Neutrophil (primary cell): Measurements from ENCODE around the gene C6orf58.

ENCODE experiments used
- H3K27ac ChIP-seq: fragments of 200-600 bp; sonication (generic); 2 replicates; pipeline ENCODE4 v1.5.1; 2016; ENCODE audit warnings: mild to moderate bottlenecking, moderate library complexity
- H3K27me3 ChIP-seq: fragments of 200-600 bp; sonication (generic); 2 replicates; pipeline ENCODE4 v1.6.0; 2016; ENCODE audit warnings: mild to moderate bottlenecking
- H3K36me3 ChIP-seq: fragments of 200-600 bp; sonication (generic); 2 replicates; pipeline ENCODE4 v1.5.1; 2017
- H3K4me1 ChIP-seq, 2 experiments: fragments of 200-600 bp in 1 of 2; sonication (generic) in 1 of 2; 1 replicate in 1 of 2; 2 replicates in 1 of 2; pipeline versions ENCODE4 v1.5.1 to v1.6.1; 2013 to 2016; ENCODE audit warnings: low read depth in 1 of 2, low read length in 1 of 2, mild to moderate bottlenecking in 1 of 2, moderate library complexity in 1 of 2; ENCODE audit not compliant: control insufficient read depth in 1 of 2, insufficient read depth in 1 of 2
- H3K4me3 ChIP-seq, 2 experiments: fragments of 200-600 bp in 1 of 2; sonication (generic) in 1 of 2; 1 replicate in 1 of 2; 2 replicates in 1 of 2; pipeline ENCODE4 v1.5.1; 2013 to 2016; ENCODE audit warnings: low read depth in 1 of 2, low read length in 1 of 2, mild to moderate bottlenecking in 1 of 2, moderate library complexity in 1 of 2
- H3K9me3 ChIP-seq: fragments of 200-600 bp; sonication (generic); 2 replicates; pipeline ENCODE4 v1.5.1; 2016
- TF ChIP-seq, protein P1 (sequence below): fragments of 200-600 bp; sonication (generic); IDR thresholded peaks from 2 replicates; pipeline ENCODE4 v1.5.1; 2016; ENCODE audit warnings: antibody characterized with exemption

C6orf58 gene

DNA sequence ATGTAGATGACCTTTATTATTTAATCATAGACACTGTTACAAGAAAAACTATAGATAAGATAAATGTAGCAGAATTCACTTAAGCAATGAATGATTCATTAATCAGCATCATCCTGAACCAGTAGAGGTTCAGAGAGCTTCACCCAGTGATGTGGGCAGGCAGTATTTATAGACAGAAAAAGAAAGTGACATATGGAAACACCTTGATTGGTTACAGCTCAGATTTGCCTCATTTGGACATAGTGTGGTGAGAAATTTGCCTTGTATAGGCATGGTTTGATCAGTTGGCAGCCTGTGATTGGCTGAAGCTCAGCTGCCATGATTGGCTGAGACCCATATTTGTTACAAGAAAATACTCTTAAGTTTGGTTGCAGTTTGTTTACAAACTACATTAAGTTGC, 4.6 kb downstream of the C6orf58 start:
- no peaks in the 10 kb centered on the region for H3K36me3 ChIP-seq
- H3K27me3 ChIP-seq = no peaks in the 10 kb centered on the region
- TF ChIP-seq, protein P1, sequence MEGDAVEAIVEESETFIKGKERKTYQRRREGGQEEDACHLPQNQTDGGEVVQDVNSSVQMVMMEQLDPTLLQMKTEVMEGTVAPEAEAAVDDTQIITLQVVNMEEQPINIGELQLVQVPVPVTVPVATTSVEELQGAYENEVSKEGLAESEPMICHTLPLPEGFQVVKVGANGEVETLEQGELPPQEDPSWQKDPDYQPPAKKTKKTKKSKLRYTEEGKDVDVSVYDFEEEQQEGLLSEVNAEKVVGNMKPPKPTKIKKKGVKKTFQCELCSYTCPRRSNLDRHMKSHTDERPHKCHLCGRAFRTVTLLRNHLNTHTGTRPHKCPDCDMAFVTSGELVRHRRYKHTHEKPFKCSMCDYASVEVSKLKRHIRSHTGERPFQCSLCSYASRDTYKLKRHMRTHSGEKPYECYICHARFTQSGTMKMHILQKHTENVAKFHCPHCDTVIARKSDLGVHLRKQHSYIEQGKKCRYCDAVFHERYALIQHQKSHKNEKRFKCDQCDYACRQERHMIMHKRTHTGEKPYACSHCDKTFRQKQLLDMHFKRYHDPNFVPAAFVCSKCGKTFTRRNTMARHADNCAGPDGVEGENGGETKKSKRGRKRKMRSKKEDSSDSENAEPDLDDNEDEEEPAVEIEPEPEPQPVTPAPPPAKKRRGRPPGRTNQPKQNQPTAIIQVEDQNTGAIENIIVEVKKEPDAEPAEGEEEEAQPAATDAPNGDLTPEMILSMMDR = no peak

DNA sequence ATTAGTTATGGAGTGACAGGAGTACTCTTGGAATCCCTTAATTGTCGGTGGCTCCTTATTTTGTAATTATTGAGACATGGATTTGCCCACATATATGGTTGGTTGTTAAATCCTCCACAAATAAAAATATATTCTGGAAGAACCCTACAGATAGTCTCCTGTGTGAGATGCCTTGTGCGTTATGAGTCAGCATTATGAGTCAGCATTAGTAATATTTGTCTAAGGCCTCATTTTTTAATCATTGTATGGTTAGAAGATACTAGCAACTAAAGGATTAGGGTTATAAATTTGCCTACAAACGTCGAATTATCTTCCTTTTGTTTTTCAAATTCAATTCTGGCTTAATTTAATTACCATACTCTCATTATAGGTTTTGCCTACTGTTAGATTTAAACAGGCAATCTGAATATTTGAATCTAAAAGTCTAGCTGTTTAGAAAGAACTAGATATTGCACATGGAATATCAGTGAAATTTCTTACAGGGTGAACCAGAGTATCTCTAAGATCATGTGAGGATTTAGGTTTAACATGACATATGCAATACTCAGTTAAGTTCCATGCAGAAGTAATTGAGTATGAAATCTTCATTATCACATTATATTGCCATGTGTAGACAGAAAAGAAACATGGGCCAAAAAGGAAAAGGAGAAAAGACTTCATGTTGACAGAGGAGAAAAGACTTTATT, 5.9 kb downstream of the C6orf58 start:
- no peaks in the 10 kb centered on the region for H3K4me1 ChIP-seq
- TF ChIP-seq, protein P1 = no peak
- H3K4me3 ChIP-seq = no peak overlapping the region
- no peak overlapping the region for H3K27ac ChIP-seq
- no peaks in the 10 kb centered on the region for H3K36me3 ChIP-seq
- no peaks in the 10 kb centered on the region for H3K27me3 ChIP-seq
- no peaks in the 10 kb centered on the region for H3K9me3 ChIP-seq

More for the DNA sequence above, 4.6 kb downstream of the C6orf58 start:
- Histone ChIP-seq H3K4me3 (no peak overlapping the region), H3K27ac (no peak overlapping the region), H3K9me3 (no peaks in the 10 kb centered on the region), H3K4me1 (no peaks in the 10 kb centered on the region)

DNA sequence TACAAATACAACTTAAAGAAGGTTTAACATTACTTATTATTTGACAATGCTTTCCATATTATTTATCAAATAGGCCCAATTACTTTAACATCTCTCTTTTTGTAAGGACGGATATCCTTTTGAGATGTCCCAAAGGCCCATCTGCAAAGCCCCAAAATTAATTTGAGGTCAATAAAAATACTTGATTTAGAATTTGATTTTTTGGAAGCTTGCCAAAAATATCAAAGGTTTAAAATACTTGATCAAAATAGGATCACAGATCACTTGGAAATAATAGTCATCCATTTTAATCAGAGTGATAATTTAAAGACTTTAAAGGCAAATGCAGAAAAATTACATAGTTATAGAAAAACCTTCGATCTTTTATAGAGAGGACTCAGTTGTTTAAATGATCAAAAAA, 8.1 kb downstream of the C6orf58 start:
- Histone ChIP-seq H3K9me3 (no peaks in the 10 kb centered on the region), H3K27me3 (no peaks in the 10 kb centered on the region), H3K4me3 (no peak overlapping the region), H3K36me3 (no peaks in the 10 kb centered on the region), H3K4me1 (no peaks in the 10 kb centered on the region), H3K27ac (no peak overlapping the region)
- TF ChIP-seq, protein P1 = no peak

DNA sequence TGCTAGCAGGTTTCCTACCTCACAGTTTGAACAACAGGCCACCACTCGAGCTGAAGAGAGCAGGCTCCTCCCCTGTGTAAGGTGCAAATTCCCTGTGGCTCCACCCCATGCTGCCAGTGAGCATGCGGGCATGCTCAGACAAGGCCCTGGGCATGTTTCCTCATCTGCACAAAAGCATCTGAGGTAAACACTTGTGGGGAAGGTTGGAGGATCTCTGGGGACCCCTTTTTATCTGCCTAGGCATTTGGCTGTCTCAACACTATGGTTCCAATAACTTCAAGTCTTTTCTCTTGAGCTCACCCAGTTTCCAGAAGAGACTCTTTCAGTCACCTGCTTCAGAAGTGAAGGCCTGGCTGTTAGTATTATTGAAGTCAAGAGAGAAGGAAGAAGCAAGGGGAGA, 9.4 kb downstream of the C6orf58 start:
- Histone ChIP-seq H3K36me3 (no peaks in the 10 kb centered on the region), H3K4me3 (no peak overlapping the region), H3K27me3 (no peaks in the 10 kb centered on the region), H3K9me3 (no peaks in the 10 kb centered on the region), H3K4me1 (no peaks in the 10 kb centered on the region), H3K27ac (no peak overlapping the region)
- TF ChIP-seq, protein P1 = no peak

DNA sequence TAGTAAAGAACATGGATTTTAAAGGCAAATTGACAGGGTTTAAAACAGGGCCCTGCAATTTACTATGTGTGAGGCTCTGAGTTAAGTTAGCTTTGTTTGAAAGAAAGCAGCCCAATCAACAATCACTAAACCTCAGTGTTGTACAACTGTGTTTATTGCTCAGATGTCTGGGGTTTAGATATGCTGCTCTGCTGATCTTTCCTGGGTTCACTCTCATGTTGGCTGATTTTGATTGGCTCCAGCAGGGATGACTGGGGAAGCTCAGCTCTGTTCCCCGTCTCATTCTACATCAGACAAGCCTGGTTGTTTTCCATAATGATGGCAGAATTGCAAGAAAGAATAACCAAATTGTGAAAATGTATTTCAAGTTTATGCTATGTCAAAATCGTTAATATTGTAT, 10.9 kb downstream of the C6orf58 start:
- no peaks in the 10 kb centered on the region for H3K9me3 ChIP-seq
- H3K27me3 ChIP-seq = no peaks in the 10 kb centered on the region
- H3K27ac ChIP-seq = no peak overlapping the region
- H3K36me3 ChIP-seq = no peaks in the 10 kb centered on the region
- no peak overlapping the region for H3K4me3 ChIP-seq
- TF ChIP-seq, protein P1 = no peak
- no peaks in the 10 kb centered on the region for H3K4me1 ChIP-seq
